ENCODE results near the gene KLHL1.

DNA sequence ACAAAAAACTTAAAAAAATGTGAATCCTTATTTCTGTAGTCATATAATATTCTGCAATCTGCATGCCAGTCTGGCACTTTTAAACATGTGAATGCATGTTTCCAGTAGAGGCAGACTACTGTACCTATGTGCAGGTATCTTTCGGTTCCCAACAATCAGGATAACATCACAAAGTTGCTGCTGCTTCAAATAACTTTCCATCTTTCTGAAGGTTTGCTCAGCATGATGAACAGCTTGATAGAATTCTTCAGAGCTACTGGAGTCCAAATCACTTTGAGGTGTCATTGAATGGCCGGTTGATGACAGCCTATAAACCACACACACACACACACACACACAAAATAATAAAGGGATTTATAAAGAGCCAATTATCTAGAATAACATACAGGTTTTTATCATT lies 132.8 kb downstream of the KLHL1 start:
- TF ChIP-seq, protein P1, sequence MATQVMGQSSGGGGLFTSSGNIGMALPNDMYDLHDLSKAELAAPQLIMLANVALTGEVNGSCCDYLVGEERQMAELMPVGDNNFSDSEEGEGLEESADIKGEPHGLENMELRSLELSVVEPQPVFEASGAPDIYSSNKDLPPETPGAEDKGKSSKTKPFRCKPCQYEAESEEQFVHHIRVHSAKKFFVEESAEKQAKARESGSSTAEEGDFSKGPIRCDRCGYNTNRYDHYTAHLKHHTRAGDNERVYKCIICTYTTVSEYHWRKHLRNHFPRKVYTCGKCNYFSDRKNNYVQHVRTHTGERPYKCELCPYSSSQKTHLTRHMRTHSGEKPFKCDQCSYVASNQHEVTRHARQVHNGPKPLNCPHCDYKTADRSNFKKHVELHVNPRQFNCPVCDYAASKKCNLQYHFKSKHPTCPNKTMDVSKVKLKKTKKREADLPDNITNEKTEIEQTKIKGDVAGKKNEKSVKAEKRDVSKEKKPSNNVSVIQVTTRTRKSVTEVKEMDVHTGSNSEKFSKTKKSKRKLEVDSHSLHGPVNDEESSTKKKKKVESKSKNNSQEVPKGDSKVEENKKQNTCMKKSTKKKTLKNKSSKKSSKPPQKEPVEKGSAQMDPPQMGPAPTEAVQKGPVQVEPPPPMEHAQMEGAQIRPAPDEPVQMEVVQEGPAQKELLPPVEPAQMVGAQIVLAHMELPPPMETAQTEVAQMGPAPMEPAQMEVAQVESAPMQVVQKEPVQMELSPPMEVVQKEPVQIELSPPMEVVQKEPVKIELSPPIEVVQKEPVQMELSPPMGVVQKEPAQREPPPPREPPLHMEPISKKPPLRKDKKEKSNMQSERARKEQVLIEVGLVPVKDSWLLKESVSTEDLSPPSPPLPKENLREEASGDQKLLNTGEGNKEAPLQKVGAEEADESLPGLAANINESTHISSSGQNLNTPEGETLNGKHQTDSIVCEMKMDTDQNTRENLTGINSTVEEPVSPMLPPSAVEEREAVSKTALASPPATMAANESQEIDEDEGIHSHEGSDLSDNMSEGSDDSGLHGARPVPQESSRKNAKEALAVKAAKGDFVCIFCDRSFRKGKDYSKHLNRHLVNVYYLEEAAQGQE (IDR thresholded peaks at IDR 0.05; ENCODE audit: insufficient replicate concordance, low read depth), result no peak
- no peak for TF ChIP-seq GABPA (IDR thresholded peaks at IDR 0.05; ENCODE audit: low read depth)
